Tracheal epithelial cell (primary cell): ENCODE results near the gene NSUN4. TPM values are rescaled to one million over a fixed set of nuclear protein-coding genes. Genes with fewer than 3 reads are reported as not detected.

ENCODE experiments used
- total RNA-seq: library from RNA; depleted of rRNA; stranded (reverse); fragments of >200 nt; gene quantifications from 2 replicates; pipeline ENCODE4 v1.2.1, GENCODE V29; 2014

Gene NSUN4
- total RNA-seq, result 11.5 and 12.0 TPM in 2 replicates

DNA sequence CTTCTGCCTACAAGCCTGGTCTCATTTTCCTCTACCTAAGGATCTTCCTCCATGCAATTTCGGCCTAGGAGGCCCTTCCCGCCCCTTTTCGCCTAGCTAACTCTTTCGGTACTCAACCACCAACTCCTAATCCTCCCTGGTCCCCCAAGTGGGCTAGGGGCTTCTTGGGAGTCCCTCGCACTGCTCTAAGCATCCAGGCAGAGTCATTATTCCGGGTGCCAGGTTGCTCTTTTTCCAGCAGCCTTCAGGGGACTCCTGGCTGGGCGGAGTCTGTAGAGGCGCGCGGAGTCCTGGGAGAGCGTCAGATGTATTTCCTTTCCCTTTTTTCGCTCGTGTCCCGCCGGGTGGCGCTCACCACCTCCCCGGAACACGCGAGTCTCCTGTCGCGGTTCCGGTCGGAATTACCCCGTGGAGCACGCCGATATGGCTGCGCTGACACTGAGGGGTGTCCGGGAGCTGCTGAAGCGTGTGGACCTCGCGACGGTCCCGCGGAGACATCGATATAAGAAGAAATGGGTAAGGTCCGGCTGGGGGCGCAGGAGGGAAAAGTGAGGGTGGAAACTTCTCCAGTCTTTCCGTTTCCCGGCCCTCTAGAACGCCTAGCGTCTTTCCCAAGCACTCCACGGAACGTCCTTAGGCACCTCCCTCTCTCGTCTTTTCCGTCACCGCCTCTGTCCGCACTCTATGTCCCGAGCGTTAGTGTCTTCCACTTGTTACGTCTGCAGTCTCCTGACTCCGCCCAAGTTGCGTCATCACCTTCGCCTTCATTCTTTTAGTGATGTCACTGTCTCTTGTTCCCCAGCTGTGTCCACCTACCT is at the start of gene NSUN4:
NSUN4 (plus strand) TSS at position 404 of the 818 bp plus-strand sequence; CDS start at position 424, 20 bp downstream.

DNA sequence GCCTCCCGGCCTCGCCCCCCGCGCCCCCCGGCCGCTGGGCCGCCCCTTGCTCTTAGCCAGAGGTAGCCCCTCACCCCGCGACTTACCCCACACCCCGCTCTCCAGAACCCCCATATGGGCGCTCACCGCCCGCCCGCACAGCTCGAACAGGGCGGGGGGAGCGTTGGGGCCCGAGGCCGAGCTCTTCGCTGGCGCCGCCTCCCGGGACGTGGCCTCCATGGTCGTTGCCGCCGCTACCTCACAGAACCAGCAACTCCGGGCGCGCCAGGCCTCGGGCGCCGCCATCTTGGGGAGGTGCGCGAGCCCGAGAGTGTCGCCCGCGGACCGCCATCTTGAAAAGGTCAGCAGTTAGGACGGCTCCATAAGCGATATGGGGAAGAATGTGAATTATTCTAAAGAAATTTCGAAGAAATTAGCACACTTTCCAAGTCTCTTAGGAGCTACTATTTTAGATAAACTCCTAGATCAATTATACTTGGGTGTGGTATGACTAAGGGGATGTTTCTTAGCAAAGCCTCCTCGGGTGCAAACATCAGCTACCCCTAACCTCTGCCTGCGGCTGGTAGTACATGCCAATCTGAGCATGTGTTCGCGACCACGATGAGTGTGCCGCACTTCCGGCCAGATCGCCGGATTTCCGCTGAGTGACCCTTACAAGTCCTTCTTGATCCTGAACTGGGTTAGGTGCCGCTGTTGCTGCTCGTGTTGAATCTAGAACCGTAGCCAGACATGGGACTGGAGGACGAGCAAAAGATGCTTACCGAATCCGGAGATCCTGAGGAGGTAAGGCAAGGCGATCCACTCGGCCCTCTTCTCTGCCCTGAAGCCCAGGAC is 37.4 kb upstream of the NSUN4 start, which contains the start of the genes LRRC41 and UQCRH:
LRRC41 (minus strand) TSS at position 579 of the 834 bp plus-strand sequence; CDS start at position 285, 294 bp downstream.
UQCRH (plus strand) TSS at position 661 of the 834 bp plus-strand sequence; CDS start at position 730, 69 bp downstream.

DNA sequence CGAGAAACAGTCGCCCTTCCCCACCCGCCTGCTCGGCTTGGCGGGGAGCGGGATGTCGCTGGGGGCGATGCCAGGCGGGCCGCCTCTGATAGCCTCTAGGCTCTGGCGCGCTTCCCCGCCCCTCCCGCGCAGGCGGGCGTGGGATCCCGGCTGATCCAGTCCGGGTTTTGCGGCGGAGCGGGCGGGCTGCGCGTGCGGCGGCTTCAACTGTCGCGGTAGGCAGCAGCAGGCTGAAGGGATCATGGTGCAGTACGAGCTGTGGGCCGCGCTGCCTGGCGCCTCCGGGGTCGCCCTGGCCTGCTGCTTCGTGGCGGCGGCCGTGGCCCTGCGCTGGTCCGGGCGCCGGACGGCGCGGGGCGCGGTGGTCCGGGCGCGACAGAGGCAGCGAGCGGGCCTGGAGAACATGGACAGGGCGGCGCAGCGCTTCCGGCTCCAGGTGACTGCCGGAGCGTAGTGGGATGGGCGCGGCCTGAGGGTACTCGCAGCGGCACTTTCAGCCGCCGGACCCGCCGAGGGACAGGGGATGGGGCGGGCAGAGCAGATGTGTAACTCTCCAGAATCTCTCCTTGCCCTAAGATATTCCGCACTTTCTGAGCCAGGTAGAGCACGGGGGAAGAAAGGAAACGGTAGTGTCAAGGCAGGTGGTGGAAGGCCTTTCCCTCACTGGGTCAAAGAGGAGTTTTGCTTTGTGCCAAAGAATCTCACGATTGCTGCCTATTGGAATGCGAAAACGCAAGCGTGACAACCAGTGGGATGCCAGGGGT is 53.7 kb downstream of the NSUN4 start, which contains the start of gene FAAH:
FAAH (plus strand) TSS at position 210 of the 764 bp plus-strand sequence; CDS start at position 242, 32 bp downstream.

Other genes starting within 250 kb of the NSUN4 start
- 2.4 and 2.6 TPM in 2 replicates for gene PIK3R3, start 208.2 kb upstream of the NSUN4 start, total RNA-seq
- 26.2 and 29.4 TPM in 2 replicates for gene TSPAN1, start 165.7 kb upstream of the NSUN4 start, total RNA-seq
- not detected in 2 replicates for gene P3R3URF, start 164.3 kb upstream of the NSUN4 start, total RNA-seq
- gene POMGNT1, start 142.4 kb upstream of the NSUN4 start, total RNA-seq, result 48.4 and 61.0 TPM in 2 replicates
- 2.6 and 3.1 TPM in 2 replicates for gene LURAP1, start 137.5 kb upstream of the NSUN4 start, total RNA-seq
- gene RAD54L, start 93.0 kb upstream of the NSUN4 start, total RNA-seq, result 0.96 and 1.7 TPM in 2 replicates
- gene LRRC41, start 37.2 kb upstream of the NSUN4 start, total RNA-seq, result 103 and 117 TPM in 2 replicates
- 504 and 586 TPM in 2 replicates for gene UQCRH, start 37.1 kb upstream of the NSUN4 start, total RNA-seq
- 6.6 and 13.3 TPM in 2 replicates for gene FAAH, start 53.5 kb downstream of the NSUN4 start, total RNA-seq
- not detected in 2 replicates for gene DMBX1, start 149.0 kb downstream of the NSUN4 start, total RNA-seq
- not detected in 2 replicates for gene KNCN, start 210.8 kb downstream of the NSUN4 start, total RNA-seq